Ramos (cell line): Measurements from ENCODE around the gene NFKBIL1.
"Not testable (repeated sequence)": the region's sequence is repeated elsewhere in the genome, so short reads cannot be mapped to it uniquely, and the experiment has no call there.

ENCODE experiments used
- in situ Hi-C: fragments of 300-500 bp; cut with MboI; formaldehyde crosslinking; loops from one replicate; pipeline ENCODE4 v1.14.3; 2022; ENCODE audit warnings: low sequenced_read_pairs; ENCODE audit not compliant: unreplicated experiment

The NFKBIL1 gene

GRCh38 chr6:31546958-31547726 is at the start of gene NFKBIL1:
Gene NFKBIL1, plus strand, starts transcription at chr6:31547608. Its CDS starts 87 bp downstream, at chr6:31547695.
- in situ Hi-C loops: loop anchor here (5.0 kb wide), 1 partner anchor 50 kb away; no protein-coding TSS in a partner anchor

GRCh38 chr6:31498748-31499147 is 48.7 kb upstream of the NFKBIL1 start:
- in situ Hi-C loops: no loop called here

GRCh38 chr6:31499648-31500047 is 47.8 kb upstream of the NFKBIL1 start:
- in situ Hi-C loops: not testable (repeated sequence)

- in situ Hi-C loops: no loop called here
Observed at GRCh38 chr6:31502586-31502985, 44.8 kb upstream of the NFKBIL1 start.

- in situ Hi-C loops: not testable (repeated sequence)
Observed at GRCh38 chr6:31509036-31509435, 38.4 kb upstream of the NFKBIL1 start.

GRCh38 chr6:31510007-31510406 is 37.4 kb upstream of the NFKBIL1 start:
- in situ Hi-C loops: no loop called here

GRCh38 chr6:31513456-31514165 is 33.8 kb upstream of the NFKBIL1 start:
- in situ Hi-C loops: no loop called here

GRCh38 chr6:31521835-31522234 is 25.6 kb upstream of the NFKBIL1 start:
- in situ Hi-C loops: no loop called here

- in situ Hi-C loops: no loop called here
Observed at GRCh38 chr6:31525553-31525931, 21.9 kb upstream of the NFKBIL1 start.

GRCh38 chr6:31525932-31526591 is 21.3 kb upstream of the NFKBIL1 start:
- in situ Hi-C loops: no loop called here

GRCh38 chr6:31528307-31528777 is 19.1 kb upstream of the NFKBIL1 start:
- in situ Hi-C loops: no loop called here

GRCh38 chr6:31528821-31529328 is 18.5 kb upstream of the NFKBIL1 start, which contains the start of gene MCCD1:
Gene MCCD1, plus strand, starts transcription at chr6:31528962. Its CDS starts 53 bp downstream, at chr6:31529015.
- in situ Hi-C loops: no loop called here

GRCh38 chr6:31529329-31530150 is 17.9 kb upstream of the NFKBIL1 start:
- in situ Hi-C loops: no loop called here

- in situ Hi-C loops: no loop called here
Observed at GRCh38 chr6:31530659-31531058, 16.7 kb upstream of the NFKBIL1 start.

- in situ Hi-C loops: no loop called here
Observed at GRCh38 chr6:31531162-31531561, 16.2 kb upstream of the NFKBIL1 start.

- in situ Hi-C loops: no loop called here
Observed at GRCh38 chr6:31531771-31532643, 15.4 kb upstream of the NFKBIL1 start.

- in situ Hi-C loops: no loop called here
Observed at GRCh38 chr6:31532644-31533454, 14.6 kb upstream of the NFKBIL1 start.

- in situ Hi-C loops: no loop called here
Observed at GRCh38 chr6:31533455-31533841, 14.0 kb upstream of the NFKBIL1 start.
